Epidermal melanocyte (primary cell): ENCODE measurements around the gene CLDN12.

Source experiments
- DNase-seq: peaks from one replicate; pipeline ENCODE4 v3.0.0; 2011; ENCODE audit warnings: low spot score; ENCODE audit not compliant: insufficient read length

Gene CLDN12

GRCh38 chr7:90403174-90404113, at the start of gene CLDN12:
CLDN12 (plus strand) TSS chr7:90403461; CDS start chr7:90412677, 9,216 bp downstream.
- DNase-seq, result peak; percentile 77

DNA sequence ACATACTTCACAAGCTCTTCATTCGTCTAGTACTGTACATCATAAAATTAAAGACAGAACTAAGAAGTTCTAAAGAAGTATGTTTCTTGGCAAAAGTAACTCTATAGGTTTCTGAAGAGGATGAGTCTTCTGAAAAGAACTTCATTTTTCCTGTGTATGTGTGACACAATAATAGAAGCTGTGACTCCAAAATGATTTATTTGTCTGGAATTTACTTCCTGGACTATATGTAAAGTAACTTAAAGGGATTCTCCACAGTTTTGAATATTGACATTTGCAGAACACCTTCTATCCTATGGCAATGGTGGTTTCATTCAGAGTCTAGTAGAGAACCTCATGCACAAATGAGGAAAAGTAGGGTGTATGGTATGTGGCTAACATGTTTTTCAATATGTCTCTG, 19.8 kb upstream of the CLDN12 start:
- no peak for DNase-seq

DNA sequence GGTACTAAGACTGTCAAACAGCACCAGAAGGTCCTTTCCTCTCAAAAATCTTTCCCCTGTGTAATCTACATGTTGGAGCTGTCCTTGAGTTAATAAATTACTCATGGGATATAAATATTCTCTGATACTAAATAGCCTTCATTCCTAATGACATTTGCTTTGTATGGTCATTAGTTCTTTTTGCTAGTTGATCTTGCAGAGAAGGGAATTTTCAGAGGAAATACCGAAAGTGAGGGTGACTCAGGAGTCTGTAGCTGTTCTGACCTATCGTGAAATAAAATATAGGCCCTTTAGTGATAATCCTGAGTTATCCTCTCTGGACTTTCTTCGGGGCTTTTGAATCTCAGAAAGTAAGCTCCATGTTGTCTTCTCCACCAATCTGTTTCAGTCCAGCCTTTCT, 19.4 kb upstream of the CLDN12 start:
- DNase-seq, result no peak

- no peak for DNase-seq
Measured at GRCh38 chr7:90384433-90384832, 18.8 kb upstream of the CLDN12 start.

DNA sequence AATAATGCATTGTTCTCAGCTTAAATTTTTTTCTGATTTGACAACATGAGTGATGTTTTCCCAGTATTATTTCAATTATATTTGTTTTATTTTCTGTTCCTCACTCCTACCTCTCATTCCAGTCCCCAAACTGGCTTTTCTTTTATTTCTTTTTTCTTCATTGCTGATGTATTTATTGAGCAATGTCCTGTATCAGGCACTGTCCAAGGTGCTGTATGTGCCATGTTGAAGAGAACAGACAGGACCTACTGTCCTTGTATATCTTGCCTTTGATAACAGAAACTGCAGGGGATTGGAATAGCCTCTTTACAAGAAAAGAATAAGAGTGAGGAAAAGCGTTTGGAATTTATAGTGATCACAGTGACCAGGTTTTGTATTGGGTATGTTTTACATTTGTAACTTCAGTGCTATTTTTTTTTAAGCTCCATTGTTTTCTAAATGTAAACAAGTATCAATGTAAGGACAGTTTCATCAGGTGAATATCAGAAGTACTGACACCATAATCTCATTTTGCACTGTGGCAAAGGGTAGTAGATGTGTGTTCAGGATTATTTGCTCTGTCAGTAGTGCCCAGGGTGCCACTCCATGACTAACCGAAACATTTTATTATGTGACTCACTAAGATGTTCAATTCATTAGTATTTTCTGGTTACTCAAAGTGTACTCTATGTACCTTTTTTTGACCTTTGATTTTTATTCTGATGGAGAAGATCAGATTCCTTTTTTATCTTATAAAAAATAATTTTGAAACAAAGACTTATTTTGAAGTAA, 15.6 kb upstream of the CLDN12 start:
- no peak for DNase-seq

- DNase-seq, result no peak
Measured at GRCh38 chr7:90390926-90391325, 12.3 kb upstream of the CLDN12 start.

DNA sequence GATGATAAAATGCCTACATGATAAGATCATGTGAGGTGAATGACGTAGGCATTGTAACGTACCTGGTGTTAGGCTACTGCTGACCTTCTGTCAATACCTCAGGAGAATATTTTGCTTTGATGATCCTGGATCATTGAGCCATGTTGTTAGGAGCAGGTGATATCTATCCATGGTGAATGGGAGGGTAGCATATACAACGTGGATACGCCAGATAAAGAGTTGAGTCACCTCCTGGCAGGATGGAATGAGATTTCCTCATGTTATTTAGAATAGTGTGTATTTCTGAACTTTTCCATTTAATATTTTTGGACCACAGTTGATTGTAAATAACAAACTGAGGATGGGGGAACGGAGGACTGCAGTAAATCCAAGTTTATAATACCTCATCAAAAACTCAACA, 11.8 kb upstream of the CLDN12 start:
- no peak for DNase-seq

DNA sequence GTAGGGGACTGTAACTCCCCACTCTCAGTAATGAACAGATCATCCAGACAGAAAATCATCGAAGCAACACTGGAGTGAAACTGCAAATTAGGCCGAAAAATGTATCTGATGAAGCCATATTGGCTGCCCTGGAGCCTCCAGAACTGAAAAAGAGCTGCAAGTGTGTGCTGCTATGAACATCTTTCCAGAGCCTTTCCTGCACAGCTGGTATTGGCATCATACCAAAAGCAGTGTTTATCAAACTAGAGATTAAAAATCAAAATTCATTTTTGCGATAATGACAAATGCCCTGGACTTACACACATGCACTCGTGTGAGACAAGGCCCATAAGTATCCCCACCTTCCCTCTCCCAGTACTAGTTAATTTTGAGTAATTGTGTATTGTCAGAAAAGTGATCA, 6.8 kb upstream of the CLDN12 start:
- DNase-seq, result no peak

DNA sequence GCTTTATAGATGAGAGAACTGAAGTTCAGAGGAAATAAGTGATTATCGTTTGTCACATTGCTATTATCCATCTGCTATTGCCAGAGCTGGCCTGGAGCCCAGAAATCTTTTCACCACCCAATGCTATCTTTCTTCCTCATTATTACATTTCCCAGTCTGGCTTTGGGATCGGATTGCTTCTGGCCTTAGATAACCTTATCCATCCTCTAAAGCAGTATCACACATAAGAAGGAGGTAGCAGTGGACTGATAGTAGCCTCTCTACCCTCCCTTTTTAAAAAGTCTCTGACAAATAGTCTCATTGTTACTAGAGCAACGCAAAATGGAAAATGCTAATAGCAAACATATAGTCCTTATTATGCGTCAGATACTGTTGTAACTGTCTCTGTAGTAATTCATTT, 1.3 kb upstream of the CLDN12 start:
- DNase-seq, result no peak

GRCh38 chr7:90402785-90403173, 482 bp upstream of the CLDN12 start:
- no peak for DNase-seq

DNA sequence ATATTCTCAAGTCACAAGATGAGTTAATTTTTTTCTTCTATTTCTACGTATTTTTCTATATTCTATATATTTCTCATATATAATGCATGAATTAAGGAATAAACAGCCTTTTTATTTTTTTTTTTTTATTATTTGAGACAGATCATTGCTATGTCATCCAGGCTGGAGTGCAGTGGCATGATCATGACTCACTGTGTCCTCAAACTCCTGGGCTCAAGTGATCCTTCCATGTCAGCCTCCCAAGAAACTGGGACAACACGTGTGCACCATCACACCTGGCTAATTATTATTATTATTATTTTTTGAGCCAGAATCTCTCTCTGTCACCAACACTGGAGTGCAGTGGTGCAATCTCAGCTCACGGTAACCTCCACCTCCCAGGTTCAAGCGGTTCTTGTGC, 1.5 kb downstream of the CLDN12 start:
- DNase-seq, result no peak

GRCh38 chr7:90407484-90407821, 4.2 kb downstream of the CLDN12 start:
- peak; percentile 27 for DNase-seq

- no peak for DNase-seq
Measured at GRCh38 chr7:90408142-90408541, 4.9 kb downstream of the CLDN12 start.

- DNase-seq, result no peak
Measured at GRCh38 chr7:90409667-90410066, 6.4 kb downstream of the CLDN12 start.

DNA sequence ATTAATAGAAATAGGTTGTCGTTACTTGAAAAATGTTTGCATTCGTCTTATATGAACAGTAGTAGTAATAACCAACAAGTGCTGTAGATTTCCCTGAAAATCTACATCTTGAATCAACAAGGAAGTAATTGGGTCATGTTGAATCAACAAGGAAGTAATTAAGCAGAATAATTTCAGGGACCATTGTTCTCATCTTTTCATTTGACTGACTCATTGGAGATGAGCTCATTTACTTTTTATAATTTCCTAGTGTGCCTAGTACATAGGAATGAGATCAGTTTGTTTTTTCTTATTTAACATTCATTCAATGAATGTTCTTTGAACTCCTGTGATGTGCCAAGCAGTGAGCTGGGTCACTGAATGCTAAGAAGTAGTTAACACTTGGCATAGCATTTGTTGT, 8.2 kb downstream of the CLDN12 start:
- no peak for DNase-seq

DNA sequence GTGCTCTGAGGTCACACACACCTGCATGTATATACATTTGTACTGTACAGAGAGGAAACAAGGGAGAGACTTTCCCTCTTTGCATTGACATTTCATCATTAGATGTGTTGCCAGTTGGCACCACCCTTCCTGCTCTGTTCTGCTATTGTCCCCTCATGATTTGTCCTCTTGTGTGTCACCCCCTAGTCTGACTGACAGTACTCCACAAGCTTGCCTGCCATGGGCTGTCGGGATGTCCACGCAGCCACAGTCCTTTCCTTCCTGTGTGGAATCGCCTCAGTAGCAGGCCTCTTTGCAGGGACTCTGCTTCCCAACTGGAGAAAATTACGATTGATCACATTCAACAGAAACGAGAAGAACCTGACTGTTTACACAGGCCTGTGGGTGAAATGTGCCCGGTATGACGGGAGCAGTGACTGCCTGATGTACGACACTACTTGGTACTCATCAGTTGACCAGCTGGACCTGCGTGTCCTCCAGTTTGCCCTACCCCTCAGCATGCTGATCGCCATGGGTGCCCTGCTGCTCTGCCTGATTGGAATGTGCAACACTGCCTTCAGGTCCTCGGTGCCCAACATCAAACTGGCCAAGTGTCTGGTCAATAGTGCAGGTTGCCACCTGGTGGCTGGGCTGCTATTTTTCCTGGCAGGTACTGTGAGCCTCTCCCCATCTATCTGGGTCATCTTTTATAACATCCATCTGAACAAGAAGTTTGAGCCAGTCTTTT, 9.4 kb downstream of the CLDN12 start:
- no peak for DNase-seq

- no peak for DNase-seq
Measured at GRCh38 chr7:90413185-90413528, 9.9 kb downstream of the CLDN12 start.

- DNase-seq, result no peak
Measured at GRCh38 chr7:90421651-90422050, 18.4 kb downstream of the CLDN12 start.

DNA sequence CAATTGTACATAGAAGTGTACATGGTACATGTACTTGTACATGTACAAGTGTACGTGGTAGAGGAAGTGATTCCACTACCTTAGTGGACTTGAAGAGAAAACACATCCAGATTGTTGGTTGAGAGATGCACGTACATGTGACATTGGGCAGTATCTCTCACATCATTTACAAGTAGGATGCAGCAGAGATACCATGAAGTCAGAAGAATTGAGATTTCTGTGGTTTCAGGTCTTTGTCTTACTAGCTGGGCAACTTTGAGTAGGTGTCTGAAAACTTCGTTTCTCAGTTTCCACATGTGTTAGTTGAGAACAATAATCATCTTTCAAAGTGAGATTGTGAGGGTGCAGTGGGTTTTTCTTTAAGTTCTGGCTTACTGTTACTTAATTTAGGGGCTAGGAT, 21.5 kb downstream of the CLDN12 start:
- no peak for DNase-seq

DNA sequence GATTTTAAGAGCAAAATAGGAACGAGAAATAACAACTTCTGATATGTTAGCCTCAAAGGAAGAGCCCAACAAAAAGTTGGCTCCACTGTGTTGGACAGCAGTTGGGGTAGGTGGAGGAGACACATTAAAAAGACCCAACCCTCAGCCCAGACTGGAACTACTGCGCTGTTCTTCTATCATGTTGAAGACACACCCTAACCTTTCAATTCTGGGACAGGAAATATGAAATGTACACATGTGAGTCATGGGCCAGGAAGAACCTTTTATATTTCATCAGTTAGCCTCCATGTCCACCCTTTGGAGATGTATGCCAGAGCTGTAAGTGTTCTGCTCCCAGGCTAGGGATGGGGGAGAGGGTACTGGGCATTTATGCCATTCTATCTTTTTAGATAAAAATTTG, 22.1 kb downstream of the CLDN12 start:
- no peak for DNase-seq

- no peak for DNase-seq
Measured at GRCh38 chr7:90430614-90431460, 27.6 kb downstream of the CLDN12 start.
